SKM-1 treated with dmso at 0.1 percent for 144 hours (cell line): Measurements from ENCODE around the gene SLC6A12.

Source experiments
- DNase-seq: peaks from one replicate; lab custom pipeline; 2025; ENCODE audit not compliant: unreplicated experiment; lab: John Stamatoyannopoulos, UW

Gene SLC6A12

GRCh38 chr12:143964-144649 is 69.8 kb downstream of the SLC6A12 start:
- no peak for DNase-seq

- DNase-seq = no peak
These were observed 73.8 kb downstream of the SLC6A12 start for GRCh38 chr12:140162-140561.
